GM21619 (cell line): ENCODE results near the gene CFAP54.
"Not testable (repeated sequence)": the region's sequence is repeated elsewhere in the genome, so short reads cannot be mapped to it uniquely, and the experiment has no call there.

Experiments used
- ATAC-seq: cut with Tn5 transposase; IDR thresholded peaks from one replicate; pipeline ENCODE4 v1.9.1; 2021; ENCODE audit not compliant: unreplicated experiment

CFAP54 gene

GRCh38 chr12:96606134-96606533, 116.8 kb downstream of the CFAP54 start:
- ATAC-seq, result no peak

GRCh38 chr12:96606644-96607043, 117.3 kb downstream of the CFAP54 start:
- ATAC-seq, result no peak

GRCh38 chr12:96617178-96617577, 127.8 kb downstream of the CFAP54 start:
- ATAC-seq, result no peak

GRCh38 chr12:96623155-96623554, 133.8 kb downstream of the CFAP54 start:
- no peak for ATAC-seq

- no peak for ATAC-seq
Observed at GRCh38 chr12:96623656-96624217, 134.4 kb downstream of the CFAP54 start.

GRCh38 chr12:96635844-96636243, 146.5 kb downstream of the CFAP54 start:
- no peak for ATAC-seq

- no peak for ATAC-seq
Observed at GRCh38 chr12:96636895-96637294, 147.5 kb downstream of the CFAP54 start.

- no peak for ATAC-seq
Observed at GRCh38 chr12:96648923-96649322, 159.5 kb downstream of the CFAP54 start.

- no peak for ATAC-seq
Observed at GRCh38 chr12:96652870-96653269, 163.5 kb downstream of the CFAP54 start.

- ATAC-seq, result no peak
Observed at GRCh38 chr12:96658075-96658474, 168.7 kb downstream of the CFAP54 start.

GRCh38 chr12:96669786-96670185, 180.4 kb downstream of the CFAP54 start:
- no peak for ATAC-seq

- ATAC-seq, result no peak
Observed at GRCh38 chr12:96670334-96670899, 181.0 kb downstream of the CFAP54 start.

- ATAC-seq, result not testable (repeated sequence)
Observed at GRCh38 chr12:96675519-96675918, 186.1 kb downstream of the CFAP54 start.

GRCh38 chr12:96677363-96677762, 188.0 kb downstream of the CFAP54 start:
- ATAC-seq, result no peak

- no peak for ATAC-seq
Observed at GRCh38 chr12:96687719-96688118, 198.3 kb downstream of the CFAP54 start.

GRCh38 chr12:96698521-96698920, 209.1 kb downstream of the CFAP54 start:
- no peak for ATAC-seq

GRCh38 chr12:96698965-96699364, 209.6 kb downstream of the CFAP54 start:
- ATAC-seq, result no peak

- ATAC-seq, result no peak
Observed at GRCh38 chr12:96701856-96702255, 212.5 kb downstream of the CFAP54 start.

GRCh38 chr12:96710127-96710745, 220.9 kb downstream of the CFAP54 start:
- ATAC-seq, result no peak

- no peak for ATAC-seq
Observed at GRCh38 chr12:96711364-96711763, 222.0 kb downstream of the CFAP54 start.

GRCh38 chr12:96714199-96714598, 224.8 kb downstream of the CFAP54 start:
- ATAC-seq, result no peak

GRCh38 chr12:96719660-96720362, 230.4 kb downstream of the CFAP54 start:
- peak; percentile 95 for ATAC-seq
